Brain pericyte (primary cell): ENCODE data around the gene ELMO1.

ENCODE experiments used
- DNase-seq: peaks from one replicate; pipeline ENCODE4 v3.0.0-alpha.2; 2012; ENCODE audit warnings: low read depth, low spot score

The ELMO1 gene

DNA sequence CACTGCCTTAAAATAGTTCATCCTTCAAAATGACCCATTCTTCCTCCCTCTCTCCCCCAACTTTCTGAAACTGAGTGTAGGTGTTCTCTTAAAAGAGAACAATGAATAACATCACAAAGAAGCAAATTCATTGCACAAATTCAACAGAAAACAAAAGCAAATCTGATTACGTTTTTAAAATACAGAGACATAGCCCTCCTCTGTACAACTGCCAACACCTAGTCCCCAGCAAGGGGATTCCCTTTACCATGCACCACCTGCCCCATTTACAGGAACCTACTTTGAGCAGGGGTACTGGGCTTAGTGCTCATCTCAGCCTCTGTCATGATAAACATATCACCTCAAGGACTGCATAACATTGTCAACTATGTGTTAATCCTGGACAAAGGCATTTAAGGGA is 421.6 kb downstream of the ELMO1 start:
- DNase-seq: no peak

DNA sequence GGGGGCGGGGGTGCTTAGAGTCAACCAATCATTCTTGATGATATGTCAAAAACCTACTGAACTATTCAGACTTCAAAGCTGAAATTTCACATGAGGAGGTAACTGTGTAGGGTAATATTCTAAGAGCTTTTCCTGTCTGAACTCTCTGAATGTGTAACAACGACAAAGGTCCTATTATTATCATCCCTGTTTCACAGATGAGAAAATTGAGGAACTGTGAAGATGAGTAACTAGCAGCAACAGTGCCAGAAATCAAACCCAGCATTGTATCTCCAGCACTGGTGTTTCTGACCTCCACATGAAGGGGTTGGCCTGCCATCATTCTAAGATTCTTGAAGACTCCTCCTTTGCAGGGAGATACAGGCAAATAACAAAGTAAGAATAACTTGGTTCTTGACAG is 429.7 kb downstream of the ELMO1 start:
- DNase-seq: no peak

DNA sequence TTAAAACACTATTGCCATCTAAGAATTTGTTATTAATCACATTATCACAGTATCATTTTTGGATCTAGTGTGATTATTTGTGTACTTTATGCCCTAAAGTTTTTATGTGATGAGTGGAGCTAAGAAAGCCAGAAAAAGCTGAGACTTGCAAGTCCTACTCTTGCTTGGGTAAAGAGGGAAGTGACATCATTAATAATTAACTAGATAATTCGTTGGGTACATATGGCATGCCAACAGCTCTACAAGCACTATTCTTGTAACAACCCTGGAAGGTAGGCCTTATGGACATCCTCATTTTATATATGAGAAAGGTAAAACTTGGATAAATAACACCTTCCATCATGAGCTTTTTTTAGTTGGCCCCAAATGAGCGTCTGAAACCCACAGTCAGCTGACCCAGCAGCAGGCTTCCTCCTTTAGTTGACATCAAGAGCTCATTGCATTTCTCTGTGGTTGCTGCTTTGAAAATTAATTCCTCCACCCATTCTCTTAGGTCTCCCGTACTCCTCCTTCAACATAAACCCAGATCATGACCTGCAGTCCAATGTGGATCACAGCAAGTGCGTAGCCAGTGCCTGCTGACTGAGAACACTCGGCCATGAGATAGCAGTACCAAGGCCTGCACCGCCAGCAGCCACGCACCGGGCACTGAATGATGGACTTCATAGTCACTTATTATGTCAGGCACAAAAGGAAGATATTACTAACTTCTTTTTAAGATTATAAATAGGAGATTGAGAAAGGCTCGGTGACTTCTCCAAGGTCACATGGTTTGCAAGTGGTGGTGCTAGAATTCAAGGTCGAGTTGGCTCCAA is 432.4 kb downstream of the ELMO1 start:
- no peak for DNase-seq

DNA sequence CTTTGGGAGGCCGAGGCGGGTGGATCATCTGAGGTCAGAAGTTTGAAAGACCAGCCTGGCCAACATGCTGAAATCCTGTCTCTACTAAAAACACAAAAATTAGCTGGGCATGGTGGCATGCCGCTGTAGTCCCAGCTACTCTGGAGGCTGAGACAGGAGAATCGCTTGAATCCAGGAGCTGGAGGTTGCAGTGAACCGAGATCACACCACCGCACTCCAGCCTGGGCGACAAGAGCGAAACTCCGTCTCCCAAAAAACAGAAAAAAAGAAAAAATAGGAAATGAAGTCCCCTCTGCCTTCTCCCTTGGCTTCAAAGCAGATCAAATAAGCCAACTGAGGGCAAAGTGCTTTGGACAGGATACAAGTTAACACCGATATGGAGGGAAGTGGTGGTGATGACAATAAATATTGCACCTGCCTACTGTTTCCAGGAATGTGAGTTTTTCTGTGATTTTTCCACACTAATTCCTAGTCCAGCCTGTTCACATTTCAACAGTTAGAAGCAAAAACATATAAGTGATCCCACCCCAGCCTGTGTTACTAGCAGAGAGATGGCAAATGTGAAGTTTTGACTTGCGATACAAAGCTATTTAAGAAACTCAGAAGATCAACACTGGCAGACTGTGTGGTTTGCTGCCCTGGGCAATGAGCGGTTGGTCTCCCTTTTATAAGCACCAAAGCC is 433.2 kb downstream of the ELMO1 start:
- DNase-seq: no peak

DNA sequence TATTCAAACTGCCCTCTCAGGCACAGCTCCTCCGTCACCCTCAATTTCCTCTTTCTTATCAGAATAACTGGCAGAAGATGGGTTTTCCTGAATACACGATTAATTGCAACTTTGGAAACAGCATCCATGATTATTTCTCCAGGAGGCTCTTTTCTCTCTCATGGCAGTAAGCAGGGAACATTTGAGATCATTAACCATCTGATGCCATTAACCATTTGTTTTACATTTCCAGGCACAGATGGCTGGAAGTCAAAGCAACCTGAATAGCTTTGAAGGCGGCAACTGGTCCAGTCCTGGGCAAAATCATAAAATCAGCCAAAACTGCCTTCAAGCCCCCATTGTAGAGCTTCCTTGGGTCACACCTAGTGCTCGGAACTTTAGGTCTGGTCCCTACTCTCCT is 434.9 kb downstream of the ELMO1 start:
- no peak for DNase-seq

DNA sequence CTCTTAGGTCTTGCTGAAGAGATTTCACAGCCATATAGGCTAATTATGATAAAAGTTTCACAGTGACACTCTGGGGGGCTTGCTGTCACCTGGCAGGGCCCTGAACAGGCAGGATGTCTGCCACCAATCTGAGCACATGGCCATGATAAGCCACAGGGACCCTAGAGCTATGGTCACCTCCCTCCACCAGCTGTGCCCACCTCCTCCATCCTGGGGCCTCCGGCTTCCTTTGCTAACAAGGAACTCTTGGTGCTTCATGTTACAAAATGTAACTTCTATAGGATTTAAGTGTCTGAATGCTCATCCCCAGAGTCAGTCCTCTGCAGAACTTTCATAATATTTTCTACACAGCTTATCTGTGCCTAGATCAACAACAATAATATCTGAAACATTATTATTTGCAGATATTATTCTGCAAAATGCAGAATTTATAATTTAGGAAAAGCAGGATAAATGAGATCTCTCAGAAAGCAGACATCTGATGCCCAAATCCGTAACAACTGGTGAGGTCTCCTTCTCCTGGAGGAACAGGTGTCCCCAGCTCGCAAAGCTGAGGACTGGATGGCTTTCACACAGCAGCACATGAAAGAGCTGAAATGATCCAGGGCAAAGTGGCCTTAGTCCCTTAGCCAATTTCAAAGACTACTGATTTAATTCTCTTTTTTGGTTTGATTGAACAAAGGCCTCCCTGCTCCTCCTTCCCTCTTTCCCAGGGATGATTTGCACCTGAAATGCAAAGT is 437.3 kb downstream of the ELMO1 start:
- no peak for DNase-seq

DNA sequence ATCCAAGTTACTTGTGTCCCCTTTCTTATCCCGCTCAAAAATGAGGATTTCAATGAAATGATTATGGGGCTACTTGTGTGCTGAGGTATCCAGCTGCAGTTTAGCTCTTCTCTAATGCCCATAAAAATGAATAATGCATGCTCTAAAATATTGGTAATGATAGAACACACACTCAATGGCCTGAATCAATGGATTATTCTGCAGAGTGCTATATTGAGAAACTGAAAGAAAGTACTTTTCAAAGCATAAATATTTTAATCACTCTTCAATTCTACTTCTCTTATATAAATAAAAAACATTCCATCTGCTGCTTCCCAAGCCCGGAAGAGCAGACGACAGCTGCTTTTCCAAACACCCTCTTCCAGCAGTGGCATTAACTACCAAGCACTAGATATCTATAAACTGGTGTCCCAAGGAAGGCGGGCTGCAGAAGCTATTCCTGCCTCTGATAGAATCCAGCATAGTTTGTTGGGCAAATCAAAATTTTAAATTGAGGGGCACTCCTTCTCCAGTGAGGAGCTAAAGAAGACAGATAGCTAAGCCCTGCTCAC is 439.5 kb downstream of the ELMO1 start:
- DNase-seq: no peak

DNA sequence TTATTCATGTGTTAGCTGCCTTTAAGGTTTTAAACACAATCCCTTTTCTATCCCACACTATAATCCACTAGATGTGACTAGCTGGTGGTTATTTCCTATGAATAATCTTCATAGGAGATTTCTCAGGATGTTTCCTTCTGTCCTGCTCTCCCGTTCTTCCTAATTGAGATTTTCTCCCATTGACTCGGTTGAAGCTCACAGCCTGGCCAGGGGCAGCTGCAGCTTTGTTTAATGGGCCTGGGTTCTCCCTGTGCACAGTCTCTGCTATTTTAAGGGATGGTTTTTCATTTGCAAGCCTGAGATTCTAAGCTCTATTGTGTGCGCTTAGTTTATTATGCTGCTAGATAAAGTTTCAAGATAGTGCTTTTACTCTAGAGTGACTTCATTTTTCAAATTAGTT is 441.0 kb downstream of the ELMO1 start:
- no peak for DNase-seq

DNA sequence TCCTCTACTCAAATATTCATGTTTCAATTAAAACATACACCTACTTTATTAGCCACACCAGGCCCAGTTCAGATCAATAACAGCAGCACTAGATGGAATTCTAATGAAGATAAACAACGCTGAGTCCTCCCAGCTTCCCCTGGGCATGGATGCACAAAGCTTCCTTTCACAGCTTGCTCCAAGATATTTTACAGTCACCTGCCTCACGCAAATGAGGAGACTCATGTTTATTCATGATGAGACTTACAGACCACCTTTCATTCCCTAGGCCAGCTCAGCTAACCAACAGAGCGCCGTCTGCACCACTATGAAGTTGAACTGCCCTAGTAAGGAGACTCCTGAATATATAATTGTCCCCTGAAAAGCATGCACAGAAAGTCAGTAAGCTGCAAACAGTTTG is 441.4 kb downstream of the ELMO1 start:
- no peak for DNase-seq

DNA sequence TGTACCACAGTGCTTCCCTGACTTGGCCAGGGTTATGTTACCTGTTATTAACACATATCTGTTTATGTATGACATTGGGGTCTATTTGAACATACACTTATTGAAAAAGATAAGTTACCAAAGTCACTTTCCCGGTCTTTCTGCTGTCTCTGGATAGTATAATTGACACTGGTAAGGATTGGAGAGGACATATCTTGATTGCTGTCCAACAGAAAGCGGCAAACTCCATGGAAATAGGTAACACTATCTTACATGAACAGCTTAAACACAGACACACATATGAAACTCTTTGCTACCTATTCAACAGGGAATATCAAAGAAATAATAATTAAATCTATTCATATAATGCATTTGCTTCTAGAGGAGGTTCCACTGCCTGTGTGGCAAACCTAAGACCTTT is 441.9 kb downstream of the ELMO1 start:
- no peak for DNase-seq

DNA sequence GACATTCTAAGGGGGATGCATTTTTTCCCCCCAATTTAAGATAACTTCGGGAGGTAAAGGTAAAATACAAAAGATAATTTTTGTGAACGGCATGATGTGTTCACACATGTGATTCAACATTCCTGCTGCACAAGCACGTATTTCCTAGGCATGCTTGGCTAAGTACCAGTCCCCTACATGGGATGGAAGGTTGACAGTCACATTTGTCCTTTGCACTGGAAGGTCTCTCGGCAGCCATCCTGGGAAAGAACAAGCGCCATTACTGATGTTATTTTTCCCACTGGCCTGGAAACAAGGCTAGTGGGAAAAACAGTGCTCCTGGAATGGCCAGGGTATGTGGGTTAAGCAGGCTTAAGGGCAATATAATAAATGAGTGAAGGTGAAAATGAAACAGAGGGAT is 448.2 kb downstream of the ELMO1 start:
- DNase-seq: no peak

DNA sequence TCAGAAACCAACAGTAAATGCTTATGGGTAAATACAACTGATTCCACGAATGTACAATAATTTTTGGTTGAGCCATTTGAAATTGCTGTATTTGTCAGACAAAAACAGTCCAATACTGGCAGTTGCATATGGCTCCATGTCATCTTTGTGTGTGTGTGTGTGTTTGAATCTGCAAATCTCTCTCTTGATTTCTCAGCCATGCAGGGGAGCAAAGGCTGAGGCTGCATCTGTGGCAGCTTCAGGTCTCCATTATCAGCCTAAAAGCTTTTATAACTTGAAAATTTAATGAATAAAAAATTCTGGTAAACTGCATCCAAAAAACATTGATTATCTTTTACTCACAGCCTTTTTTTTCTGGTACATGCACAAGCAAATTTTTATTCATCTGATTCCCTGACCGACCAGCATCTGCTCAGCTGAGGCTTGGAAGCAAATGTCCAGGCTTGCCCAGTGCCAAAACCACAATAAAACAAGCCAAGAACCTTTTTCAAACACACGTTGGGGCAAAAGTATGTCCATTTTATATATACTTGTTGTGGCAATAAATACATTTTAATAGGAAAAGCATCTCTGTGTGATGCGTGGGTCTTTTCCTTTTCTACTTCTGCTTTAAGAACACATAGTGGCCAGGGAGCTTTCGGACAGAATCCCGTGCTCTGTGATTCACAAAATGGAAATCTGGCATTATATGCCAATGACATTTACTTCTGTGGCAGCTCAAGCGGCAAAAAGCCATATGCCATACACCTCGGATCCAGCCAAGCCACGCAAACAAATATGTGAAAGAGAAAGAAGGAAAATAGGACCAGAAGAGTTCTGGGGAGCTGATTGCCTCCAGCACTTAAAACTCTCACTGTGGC is 448.8 kb downstream of the ELMO1 start:
- DNase-seq: no peak

DNA sequence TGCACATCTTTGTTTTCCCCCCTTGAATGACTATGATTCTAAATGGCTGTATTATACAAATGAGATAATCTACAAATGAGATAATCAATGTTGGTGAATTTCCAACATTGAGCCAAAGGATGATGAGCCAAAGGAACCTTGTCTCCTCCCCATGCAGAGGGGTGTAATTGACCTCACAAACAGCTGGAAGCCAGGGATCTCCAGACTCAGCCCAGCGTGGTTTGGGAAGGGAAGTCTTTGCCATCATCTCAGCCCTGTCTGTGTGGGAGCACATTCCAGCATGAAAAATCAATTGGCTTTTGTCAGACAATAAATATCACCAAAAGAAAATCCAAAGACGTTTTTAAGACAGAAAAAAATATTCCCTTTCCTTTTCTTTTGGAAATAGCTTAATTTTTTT is 452.9 kb downstream of the ELMO1 start:
- DNase-seq: no peak

DNA sequence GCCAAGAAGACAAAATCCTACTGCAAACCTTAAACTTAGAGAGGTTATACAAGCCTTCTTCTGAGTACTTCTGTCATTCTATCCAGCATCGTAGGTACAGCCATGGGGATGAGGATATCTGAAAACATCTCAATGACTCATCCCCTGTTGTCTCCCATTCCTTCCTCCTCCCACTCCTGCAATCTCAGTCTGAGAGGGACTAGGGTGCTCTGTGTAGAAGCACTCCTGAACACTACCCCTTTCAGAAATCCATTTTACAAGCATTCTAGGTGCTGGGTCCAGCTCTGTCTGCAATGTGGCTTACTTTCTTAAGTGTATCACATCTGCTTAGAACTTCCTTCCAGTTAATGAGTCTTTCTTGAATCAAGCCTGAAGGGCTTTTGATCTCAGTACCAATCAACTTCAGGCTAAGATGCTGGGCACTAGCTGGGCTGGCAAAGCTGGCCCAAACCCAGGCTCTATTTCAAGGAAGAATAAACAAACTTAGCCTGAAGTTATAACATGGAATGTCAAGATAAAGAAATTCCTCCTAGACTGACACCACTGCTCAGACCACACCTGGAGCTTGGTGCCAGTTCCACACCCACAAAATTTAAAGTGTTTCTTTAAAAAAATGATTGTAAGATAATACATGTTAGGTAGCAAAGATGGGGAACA is 454.1 kb downstream of the ELMO1 start:
- no peak for DNase-seq

DNA sequence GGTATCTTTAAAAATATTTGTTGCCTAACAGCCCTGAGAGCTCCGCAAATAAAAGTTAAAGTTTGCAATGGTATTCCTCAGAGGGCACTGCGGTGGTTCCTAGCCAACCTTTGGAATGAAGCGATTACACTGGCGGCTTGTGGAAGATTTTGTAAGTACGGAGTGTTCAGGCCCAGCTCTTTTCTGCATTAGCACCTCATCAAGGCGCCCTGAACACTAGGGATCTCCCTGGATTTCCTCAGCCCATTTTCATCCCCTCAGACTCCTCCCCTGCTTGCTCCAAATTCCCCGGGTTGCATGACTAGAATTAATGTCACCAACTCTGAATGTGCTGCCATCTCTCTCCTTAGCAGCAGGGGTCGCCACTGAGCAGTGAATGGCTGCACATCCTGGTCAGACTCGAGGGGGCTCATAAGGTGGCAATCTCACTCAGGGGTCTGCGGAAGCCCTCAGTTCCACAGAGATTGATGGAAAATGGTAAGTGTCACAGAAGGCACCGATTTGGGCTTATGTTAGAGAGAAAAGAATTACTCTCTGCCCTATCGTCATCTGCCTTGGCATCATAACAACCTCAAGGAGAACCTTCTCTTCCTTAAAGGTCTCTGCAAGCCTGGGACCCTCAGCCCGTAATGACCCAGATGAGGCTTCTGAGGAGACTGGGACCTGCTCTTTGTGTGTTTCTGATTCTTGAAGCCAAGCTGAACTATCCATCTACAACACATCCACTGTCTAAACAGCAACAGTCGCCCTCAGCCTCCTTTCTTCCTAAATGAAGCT is 461.5 kb downstream of the ELMO1 start:
- peak; percentile 12 for DNase-seq

DNA sequence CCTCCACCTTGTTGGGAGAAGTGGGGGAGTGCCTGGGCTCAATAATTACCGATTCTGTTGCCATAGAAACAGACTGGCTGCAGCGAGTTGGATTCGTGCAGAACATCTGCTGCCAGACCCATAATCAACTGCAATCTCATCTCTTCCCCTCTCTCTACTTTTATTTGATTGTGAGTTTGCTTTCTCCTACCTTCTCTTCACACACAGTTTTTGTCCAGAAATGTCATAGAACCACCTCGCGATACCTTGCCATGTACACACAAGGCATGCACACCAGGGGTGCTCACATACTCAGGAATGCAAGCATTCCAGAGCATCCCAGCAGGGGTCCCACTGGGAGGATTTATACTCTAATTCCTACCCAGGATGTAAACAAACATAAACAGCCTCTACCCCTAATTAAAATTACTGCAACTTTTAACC is 462.1 kb downstream of the ELMO1 start:
- DNase-seq: no peak

DNA sequence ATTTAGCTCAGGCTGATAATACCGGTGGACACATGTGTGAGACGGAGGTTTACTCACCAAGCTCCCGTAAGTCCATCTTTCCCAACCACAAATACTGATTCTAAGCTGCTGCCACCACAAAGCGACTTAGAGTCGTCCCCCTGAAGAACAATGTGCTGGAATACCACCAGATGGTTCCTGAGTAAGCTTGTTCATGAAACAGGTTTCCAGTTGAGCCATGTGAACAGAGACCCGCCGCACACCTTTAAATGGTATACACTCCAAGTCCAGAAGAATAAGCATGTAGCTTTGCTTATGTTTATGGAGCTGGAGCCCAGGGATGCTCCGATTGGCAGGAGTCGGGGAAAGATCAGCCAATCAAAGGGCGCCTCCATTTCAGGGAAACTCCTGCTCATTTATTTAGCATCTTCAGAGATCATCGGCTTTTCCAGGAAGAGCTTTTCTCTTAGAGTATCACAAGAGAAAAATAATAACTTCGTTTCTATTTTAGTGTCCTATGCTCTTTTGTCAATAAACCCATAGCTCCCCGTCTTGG is 462.7 kb downstream of the ELMO1 start:
- no peak for DNase-seq

DNA sequence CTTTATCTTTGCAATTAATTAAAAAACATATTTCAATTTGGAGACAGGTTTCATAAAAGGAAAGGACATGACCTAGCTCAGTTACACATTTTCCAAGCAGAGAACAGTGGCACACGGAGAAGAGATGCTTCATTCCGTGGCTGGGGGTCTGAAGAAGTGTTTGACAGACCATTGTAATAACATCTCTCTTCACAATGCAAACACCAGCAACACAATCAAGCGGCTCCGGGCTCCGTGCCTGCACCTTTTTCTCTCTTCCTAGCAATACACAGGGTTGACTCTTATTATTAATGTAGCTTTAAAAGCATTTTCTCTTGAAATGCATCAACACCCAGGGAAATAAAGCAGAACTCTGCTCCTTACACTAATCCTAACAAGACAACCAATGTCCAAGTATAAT is 463.3 kb downstream of the ELMO1 start:
- no peak for DNase-seq

DNA sequence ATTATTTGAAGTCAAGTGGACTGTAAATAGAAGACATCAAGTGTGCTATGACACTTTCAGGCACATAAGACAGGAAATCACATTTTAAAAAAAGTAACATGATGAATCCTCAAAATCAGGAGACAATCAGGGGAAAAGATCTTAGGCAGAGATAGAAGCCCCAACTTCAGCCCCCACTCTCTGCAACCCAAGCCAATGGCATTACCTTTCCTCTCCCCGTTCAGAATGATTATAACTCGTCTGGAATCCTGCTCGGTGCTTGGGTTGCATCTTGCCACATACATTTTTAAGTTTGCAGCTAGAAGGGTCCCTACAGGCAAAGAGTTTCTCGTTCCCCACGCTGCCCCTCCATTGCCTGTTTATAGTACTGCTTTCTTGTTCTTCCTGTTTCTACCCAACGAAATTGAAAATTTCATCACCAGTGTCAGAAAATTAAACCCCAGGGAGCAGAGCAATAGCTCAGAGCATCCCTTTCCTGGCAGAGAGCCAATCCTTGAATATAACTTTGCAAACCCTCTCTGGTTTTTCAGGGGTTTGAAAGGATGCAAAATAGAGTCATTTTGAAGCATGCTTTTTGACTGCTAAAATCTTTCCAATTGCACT is 463.9 kb downstream of the ELMO1 start:
- DNase-seq: no peak
